H1 (cell line): ENCODE measurements around the gene EGLN2. TPM values are rescaled to one million over a fixed set of nuclear protein-coding genes. Genes with fewer than 3 reads are reported as not detected.

Experiments used
- CTCF ChIA-PET: fragments of 300-600 bp; sonication (Branson Sonifier 250); formaldehyde crosslinking; loops from one replicate; lab custom pipeline; 2021; ENCODE audit not compliant: partially characterized antibody; lab: Charles Lee
- POLR2A ChIA-PET: fragments of 300-600 bp; sonication (Branson Sonifier 250); formaldehyde crosslinking; loops from one replicate; lab custom pipeline; 2021; ENCODE audit warnings: inconsistent platforms; ENCODE audit not compliant: partially characterized antibody; lab: Charles Lee
- DNase-seq, 2 experiments: peaks; one replicate each; pipeline versions ENCODE4 v3.0.0 to v3.0.0-alpha.2; 2010 to 2022; ENCODE audit warnings: low spot score in 2 of 2, low read depth in 1 of 2, mixed read lengths in 1 of 2
- FAIRE-seq: peaks from 2 replicates; lab custom pipeline; 2011; peaks lifted over from hg19 to GRCh38; lab: Jason Lieb, UNC
- H2AFZ ChIP-seq: 2 replicates; pipeline ENCODE4 v1.8.1; 2012; ENCODE audit warnings: low read length, inconsistent platforms
- H2AK5ac ChIP-seq: 2 replicates; pipeline ENCODE4 v1.6.1; 2013; ENCODE audit warnings: low read depth, low read length
- H2BK120ac ChIP-seq: replicated peaks from 2 replicates; pipeline ENCODE3; 2013; ENCODE audit warnings: low read depth, low read length, inconsistent platforms
- H2BK12ac ChIP-seq: 2 replicates; pipeline ENCODE4 v1.6.1; 2013; ENCODE audit warnings: low read depth, low read length
- H2BK15ac ChIP-seq: 2 replicates; pipeline ENCODE4 v1.6.1; 2013; ENCODE audit warnings: low read length
- H2BK20ac ChIP-seq: 2 replicates; pipeline ENCODE4 v1.6.1; 2013; ENCODE audit warnings: low read length
- H2BK5ac ChIP-seq: 2 replicates; pipeline ENCODE4 v1.6.1; 2013; ENCODE audit warnings: low read depth, low read length
- H3K14ac ChIP-seq: 2 replicates; pipeline ENCODE4 v1.6.1; 2013; ENCODE audit warnings: inconsistent platforms; ENCODE audit not compliant: insufficient read length
- H3K18ac ChIP-seq: 2 replicates; pipeline ENCODE4 v1.6.1; 2013; ENCODE audit warnings: low read length; ENCODE audit errors: extremely low read depth
- H3K23ac ChIP-seq: 2 replicates; pipeline ENCODE4 v1.6.1; 2013; ENCODE audit warnings: inconsistent platforms; ENCODE audit not compliant: insufficient read length
- H3K23me2 ChIP-seq: 2 replicates; pipeline ENCODE4 v1.6.1; 2013; ENCODE audit warnings: low read depth, low read length
- H3K27ac ChIP-seq: 2 replicates; pipeline ENCODE4 v1.6.1; 2011; ENCODE audit warnings: low read depth, low read length, inconsistent platforms
- H3K27me3 ChIP-seq, 4 experiments: replicated peaks in 1 of 4; 1 replicate in 1 of 4; 2 replicates in 3 of 4; pipeline versions ENCODE4 v1.6.1 to v1.8.1; 2011 to 2013; ENCODE audit warnings: low read length in 3 of 4, mild to moderate bottlenecking in 3 of 4, inconsistent platforms in 2 of 4, mixed read lengths in 2 of 4, moderate library complexity in 1 of 4; ENCODE audit not compliant: control insufficient read depth in 3 of 4, insufficient read depth in 3 of 4; ENCODE audit errors: extremely low read depth in 1 of 4
- H3K36me3 ChIP-seq, 4 experiments: 2 replicates each; pipeline versions ENCODE4 v1.6.1 to v1.8.1; 2011 to 2013; ENCODE audit warnings: mild to moderate bottlenecking in 4 of 4, low read length in 3 of 4, moderate library complexity in 2 of 4, control low read depth in 1 of 4, inconsistent platforms in 1 of 4; ENCODE audit not compliant: insufficient read depth in 4 of 4, control insufficient read depth in 2 of 4
- H3K4ac ChIP-seq: replicated peaks from 2 replicates; pipeline ENCODE3; 2013; ENCODE audit warnings: low read length, low read depth, mixed read lengths, inconsistent platforms; ENCODE audit not compliant: insufficient read length
- H3K4me1 ChIP-seq, 4 experiments: replicated peaks in 1 of 4; 1 replicate in 1 of 4; 2 replicates in 3 of 4; pipeline versions ENCODE4 v1.6.1 to v1.8.1; 2011 to 2013; ENCODE audit warnings: low read length in 3 of 4, inconsistent platforms in 2 of 4, mixed read lengths in 1 of 4; ENCODE audit not compliant: insufficient read depth in 4 of 4, control insufficient read depth in 3 of 4
- H3K4me2 ChIP-seq, 2 experiments: 2 replicates each; pipeline versions ENCODE4 v1.6.1 to v1.8.1; 2011 to 2013; ENCODE audit warnings: low read depth in 2 of 2, low read length in 2 of 2, control low read depth in 1 of 2, inconsistent platforms in 1 of 2, mild to moderate bottlenecking in 1 of 2; ENCODE audit not compliant: insufficient read depth in 1 of 2
- H3K4me3 ChIP-seq, 4 experiments: fragments of 200-600, 300-600 bp in 1 of 4; sonication (generic), shearing (Covaris generic), sonication (Bioruptor Twin) in 1 of 4; 2 replicates each; pipeline versions ENCODE4 v1.5.1 to v1.8.1; 2011 to 2016; ENCODE audit warnings: low read length in 4 of 4, low read depth in 3 of 4, control low read depth in 2 of 4, inconsistent platforms in 2 of 4, mild to moderate bottlenecking in 2 of 4, mixed read lengths in 1 of 4, moderate library complexity in 1 of 4; ENCODE audit not compliant: insufficient read depth in 2 of 4; ENCODE audit errors: extremely low read depth in 1 of 4
- H3K56ac ChIP-seq: replicated peaks from 2 replicates; pipeline ENCODE3; 2013; ENCODE audit warnings: low read depth, mild to moderate bottlenecking, mixed read lengths, low read length, inconsistent platforms; ENCODE audit not compliant: insufficient read length
- H3K79me1 ChIP-seq: 2 replicates; pipeline ENCODE4 v1.6.1; 2013; ENCODE audit warnings: low read depth, low read length, control low read depth
- H3K79me2 ChIP-seq, 2 experiments: 2 replicates each; pipeline versions ENCODE4 v1.6.1 to v1.8.1; 2012 to 2013; ENCODE audit warnings: low read length in 2 of 2, mild to moderate bottlenecking in 2 of 2, inconsistent platforms in 1 of 2; ENCODE audit not compliant: insufficient read depth in 2 of 2, control insufficient read depth in 1 of 2
- H3K9ac ChIP-seq, 4 experiments: replicated peaks in 1 of 4; 1 replicate in 1 of 4; 2 replicates in 3 of 4; pipeline versions ENCODE4 v1.6.1 to v1.8.1; 2011 to 2013; ENCODE audit warnings: low read depth in 3 of 4, low read length in 3 of 4, control low read depth in 2 of 4, mild to moderate bottlenecking in 2 of 4, moderate library complexity in 2 of 4, inconsistent platforms in 1 of 4; ENCODE audit errors: extremely low read depth in 1 of 4
- H3K9me3 ChIP-seq, 2 experiments: 2 replicates each; pipeline versions ENCODE4 v1.6.1 to v1.8.1; 2012 to 2013; ENCODE audit warnings: mild to moderate bottlenecking in 2 of 2, moderate library complexity in 2 of 2, control low read depth in 1 of 2, inconsistent platforms in 1 of 2, low read depth in 1 of 2, low read length in 1 of 2, mixed read lengths in 1 of 2; ENCODE audit not compliant: insufficient read depth in 2 of 2
- H4K20me1 ChIP-seq, 2 experiments: replicated peaks in 1 of 2; 2 replicates each; pipeline versions ENCODE3 to v1.8.1; 2011 to 2013; ENCODE audit warnings: inconsistent platforms in 2 of 2, low read length in 2 of 2, mild to moderate bottlenecking in 1 of 2; ENCODE audit not compliant: insufficient read depth in 2 of 2, control insufficient read depth in 1 of 2
- H4K5ac ChIP-seq: 2 replicates; pipeline ENCODE4 v1.6.1; 2013; ENCODE audit warnings: low read length, low read depth, mixed read lengths, inconsistent platforms; ENCODE audit not compliant: insufficient read length
- H4K8ac ChIP-seq: 2 replicates; pipeline ENCODE4 v1.8.0; 2013; ENCODE audit warnings: mild to moderate bottlenecking, moderate library complexity, low read length, inconsistent platforms; ENCODE audit not compliant: insufficient read depth; ENCODE audit errors: extremely low read depth
- H4K91ac ChIP-seq: replicated peaks from 2 replicates; pipeline ENCODE3; 2013; ENCODE audit warnings: low read length, mixed read lengths, inconsistent platforms; ENCODE audit not compliant: insufficient read length
- ASH2L ChIP-seq: fragments of 200-600, 300-600 bp; sonication (generic); IDR thresholded peaks from one replicate; pipeline ENCODE4 v1.7.1; 2017; ENCODE audit warnings: low read length
- GTF2F1 ChIP-seq: IDR thresholded peaks from 2 replicates; pipeline ENCODE4 v1.6.1; 2012; ENCODE audit warnings: low read depth, low read length, improper control_type of control experiment, borderline replicate concordance
- WGBS, 2 experiments: shearing (Covaris generic) in 1 of 2; methylation state at CpG; one replicate each; pipeline versions ENCODE4 v1.1.6 to v1.1.7; 2013 to 2015; ENCODE audit warnings: low lambda C conversion rate in 2 of 2, mixed read lengths in 2 of 2, inconsistent platforms in 1 of 2, low coverage in 1 of 2, missing lambda C conversion rate in 1 of 2; ENCODE audit not compliant: insufficient replicate concordance in 2 of 2, insufficient coverage in 1 of 2, insufficient read length in 1 of 2; ENCODE audit errors: extremely low coverage in 1 of 2, missing lambda C conversion rate in 1 of 2; 5-methylcytosine and 5-hydroxymethylcytosine counted together
- polyA plus RNA-seq, 7 experiments: library from polyadenylated mRNA; depleted of rRNA in 3 of 7; stranded (reverse) in 5 of 7; unstranded in 2 of 7; fragments of >200 nt in 5 of 7; fragments of 200-250 nt in 2 of 7; gene quantifications; 1 replicate in 5 of 7; 2 replicates in 1 of 7; 4 replicates in 1 of 7; pipeline versions ENCODE4 v1.2.1 to v1.2.3, GENCODE V29; 2011 to 2013; ENCODE audit warnings: missing spikeins in 2 of 7, mixed read lengths in 2 of 7
- total RNA-seq: library from RNA; stranded (reverse); fragmentation: NEBNext Ultra II Directional; extraction: Animal tissue kit (Norgen Biotek cat#: 25700); gene quantifications from 2 replicates; pipeline ENCODE4 v1.2.1, GENCODE V29; 2021

Gene EGLN2
- total and polyA plus RNA-seq, 2 of the 8 experiments (the other 6 are each of a cell fraction or from before 2014, with no cell fraction given), result 86.9 to 103 TPM

DNA sequence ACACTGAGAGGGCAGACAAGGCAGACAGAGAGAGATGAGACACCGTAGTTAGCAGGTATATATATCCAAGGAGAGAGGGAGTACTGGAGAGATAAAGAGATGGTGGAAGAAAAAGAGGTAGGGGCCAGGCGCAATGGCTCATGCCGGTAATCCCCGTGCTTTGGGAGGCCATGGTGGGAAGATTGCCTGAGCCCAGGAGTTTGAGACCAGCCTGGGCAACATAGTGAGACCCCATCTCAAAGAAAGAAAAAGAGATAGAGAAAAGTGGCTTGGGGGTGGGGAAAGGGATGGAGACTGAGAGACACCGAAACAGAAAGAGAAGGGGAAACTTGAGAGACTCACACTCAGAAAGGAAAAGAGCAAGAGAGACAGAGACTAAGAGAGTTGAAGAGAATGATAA, 18.4 kb upstream of the EGLN2 start:
- no peak overlapping the region for H2AFZ ChIP-seq
- no peak overlapping the region for H3K14ac ChIP-seq
- FAIRE-seq, result no peak
- POLR2A ChIA-PET, result interaction anchor here (1.1 to 11.2 kb wide), 3 partner anchors 10 to 22 kb away, joined by 3 to 218 read pairs (median 40); partner anchors contain the start of gene EGLN2
- no peak overlapping the region for H4K5ac ChIP-seq
- H2BK15ac ChIP-seq, result no peak overlapping the region
- no peaks in the 10 kb centered on the region for H4K20me1 ChIP-seq
- no peak overlapping the region for H2BK120ac ChIP-seq
- H3K36me3 ChIP-seq, result no peaks in the 10 kb centered on the region
- H3K23me2 ChIP-seq, result peaks cover 8% of the 10 kb centered on the region; the same call in 1 of the 2 replicates
- H3K9me3 ChIP-seq, result no peaks in the 10 kb centered on the region
- H4K91ac ChIP-seq, result no peak overlapping the region
- H3K79me1 ChIP-seq, result no peaks in the 10 kb centered on the region
- no peak overlapping the region for H3K4me2 ChIP-seq
- CTCF ChIA-PET, result interaction anchor here (0.6 kb wide), 1 partner anchor 317 kb away, joined by 3 read pairs; no protein-coding TSS in a partner anchor
- H3K4ac ChIP-seq, result no peak overlapping the region
- no peak for TF ChIP-seq ASH2L
- no peak for TF ChIP-seq GTF2F1
- DNase-seq, result no peak
- H2AK5ac ChIP-seq, result no peak overlapping the region
- H3K4me1 ChIP-seq, result peaks cover 0 to 9% (median 6%) of the 10 kb centered on the region in 4 experiments; a peak in 6 of 7 replicates
- H2BK20ac ChIP-seq, result no peak overlapping the region
- no peaks in the 10 kb centered on the region for H3K27me3 ChIP-seq
- no peak overlapping the region for H3K18ac ChIP-seq
- H4K8ac ChIP-seq, result no peak overlapping the region
- H2BK5ac ChIP-seq, result no peak overlapping the region
- no peak overlapping the region for H3K27ac ChIP-seq
- WGBS, 2 experiments, result 96% methylated on average over 5 of the region's 5 CpGs; no CpG with 5 or more reads in 1 of the 2 experiments
- no peak overlapping the region for H3K56ac ChIP-seq
- no peak overlapping the region for H2BK12ac ChIP-seq
- H3K4me3 ChIP-seq, result no peak overlapping the region
- no peaks in the 10 kb centered on the region for H3K79me2 ChIP-seq
- H3K9ac ChIP-seq, result no peak overlapping the region
- no peak overlapping the region for H3K23ac ChIP-seq
